Measurements from ENCODE around the gene OR2T1.
"Not testable (repeated sequence)": the region's sequence is repeated elsewhere in the genome, so short reads cannot be mapped to it uniquely, and the experiment has no call there.

The OR2T1 gene

DNA sequence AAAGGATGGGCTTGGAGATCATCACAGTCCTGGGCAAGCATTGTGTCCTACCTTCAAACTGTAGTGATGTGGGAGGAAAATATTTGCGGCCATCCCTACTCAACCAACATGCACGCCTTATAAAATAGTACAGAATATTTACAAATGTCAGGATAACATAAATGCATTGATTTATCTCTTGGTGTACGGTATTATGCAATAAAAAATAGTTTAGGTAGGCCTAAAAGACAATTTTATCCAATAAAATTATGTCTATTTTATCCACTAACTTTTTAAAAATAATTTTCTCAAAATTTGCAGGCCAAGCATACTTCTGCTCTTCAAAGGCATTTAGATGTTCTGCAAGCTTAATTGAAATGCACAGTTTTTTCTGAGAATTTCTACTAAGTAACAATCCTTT lies at the start of gene OR2T1:
TSS of gene OR2T1 (plus strand) at position 301 of the 400 bp plus-strand sequence. CDS start 3,100 bp downstream, outside the sequence.
- DNase-seq (ENCODE audit: low read depth in 4 of 4, low spot score in 1 of 4), result no peak

DNA sequence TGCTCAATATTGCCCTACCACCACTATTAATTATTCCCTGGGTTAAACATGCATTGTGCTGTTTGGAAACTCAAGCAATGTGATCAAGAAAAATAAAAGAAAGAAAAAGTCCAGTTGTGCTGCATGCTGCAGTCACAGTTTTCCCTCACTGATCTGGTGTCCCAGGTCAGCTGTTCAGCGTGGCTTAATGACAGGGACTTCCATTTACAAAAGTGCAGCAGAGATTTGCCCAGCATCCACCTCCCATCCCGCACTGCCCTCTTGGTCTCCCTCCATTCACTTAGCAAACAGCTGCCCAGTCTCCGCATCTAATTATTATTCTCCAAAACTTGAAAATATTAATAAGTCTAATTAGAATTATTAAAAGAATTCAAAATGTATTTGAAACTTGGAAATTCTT lies 43.4 kb upstream of the OR2T1 start:
- no peak for DNase-seq (ENCODE audit: low read depth in 4 of 4, low spot score in 1 of 4)

DNA sequence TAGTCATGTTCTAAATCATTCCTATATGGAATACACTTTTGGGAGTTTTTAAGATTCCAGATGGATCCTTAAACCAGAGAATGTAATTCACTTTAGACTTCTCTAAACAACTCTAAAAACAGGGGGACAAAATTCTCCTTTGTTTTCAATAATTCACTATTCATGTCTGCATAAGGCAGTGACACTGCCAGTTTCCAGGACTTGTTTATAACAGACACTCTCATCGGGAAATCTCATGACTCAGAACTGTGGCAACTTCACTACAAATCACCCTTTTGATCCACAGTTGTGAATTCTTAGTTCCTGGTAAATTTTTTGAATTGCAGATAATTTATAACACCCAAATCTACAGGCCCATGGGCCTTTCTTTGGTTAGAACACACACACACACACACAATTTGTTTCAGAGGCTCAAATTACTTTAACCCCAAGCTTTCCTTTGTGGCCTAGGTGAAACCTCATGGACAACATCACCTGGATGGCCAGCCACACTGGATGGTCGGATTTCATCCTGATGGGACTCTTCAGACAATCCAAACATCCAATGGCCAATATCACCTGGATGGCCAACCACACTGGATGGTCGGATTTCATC lies 41.6 kb upstream of the OR2T1 start, which contains the start of gene OR2T4:
TSS of gene OR2T4 (plus strand) at position 545 of the 595 bp plus-strand sequence. CDS start at position 545, 0 bp downstream.
- DNase-seq (ENCODE audit: low read depth in 4 of 4, low spot score in 1 of 4), result no peak

DNA sequence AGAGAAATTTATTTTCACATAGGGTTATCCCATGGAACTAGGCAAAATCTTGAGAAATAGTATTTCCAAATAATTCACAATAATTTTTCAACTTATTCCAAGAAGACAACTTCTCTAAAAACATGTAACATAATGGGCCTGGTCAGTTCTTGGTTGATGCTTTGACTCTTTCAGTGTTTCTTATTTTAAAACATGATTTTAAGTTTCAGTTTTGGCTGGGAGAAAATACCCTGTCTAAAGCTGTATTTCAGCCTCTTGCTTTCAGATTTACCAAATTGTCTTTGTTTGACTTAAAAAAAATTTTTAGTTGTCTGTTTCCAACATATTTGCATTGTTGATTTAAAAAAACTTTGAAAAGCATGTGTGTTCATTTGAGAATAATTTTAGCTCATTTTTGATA lies 36.2 kb upstream of the OR2T1 start:
- no peak for DNase-seq (ENCODE audit: low read depth in 4 of 4, low spot score in 1 of 4)

GRCh38 chr1:248372394-248372793 lies 30.5 kb upstream of the OR2T1 start:
- DNase-seq (ENCODE audit: low read depth in 4 of 4, low spot score in 1 of 4), result no peak

- DNase-seq (ENCODE audit: low read depth in 4 of 4, low spot score in 1 of 4), result no peak
These were observed 29.1 kb upstream of the OR2T1 start for GRCh38 chr1:248373761-248374160.

- DNase-seq (ENCODE audit: low read depth in 4 of 4, low spot score in 1 of 4), result no peak
These were observed 27.4 kb upstream of the OR2T1 start, which contains the start of gene OR2T6 for GRCh38 chr1:248375446-248375845. Gene OR2T6, plus strand, starts transcription at chr1:248375746. Its CDS starts 11,863 bp downstream, at chr1:248387609.

GRCh38 chr1:248376916-248377315 lies 25.9 kb upstream of the OR2T1 start:
- no peak for DNase-seq (ENCODE audit: low read depth in 4 of 4, low spot score in 1 of 4)

DNA sequence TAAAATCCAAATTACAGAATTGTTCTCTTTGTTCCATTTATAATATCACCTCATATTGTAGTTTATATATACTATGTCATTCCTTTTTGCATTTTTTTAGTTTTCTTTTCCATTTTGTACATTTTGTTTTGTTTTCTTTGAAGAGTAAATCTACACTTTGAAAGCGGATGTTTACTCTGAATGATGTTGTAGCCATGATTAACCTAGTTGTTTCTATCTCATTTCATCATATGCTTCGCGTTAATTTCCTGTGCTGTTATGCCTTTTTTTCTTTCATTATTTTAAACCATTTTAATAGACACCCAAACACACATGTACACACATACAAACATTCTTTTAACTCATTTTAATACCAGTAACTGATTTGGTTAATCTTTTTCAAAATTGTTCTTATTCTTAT lies 22.0 kb upstream of the OR2T1 start:
- no peak for DNase-seq (ENCODE audit: low read depth in 4 of 4, low spot score in 1 of 4)

GRCh38 chr1:248388426-248388825 lies 14.4 kb upstream of the OR2T1 start:
- DNase-seq (ENCODE audit: low read depth in 4 of 4, low spot score in 1 of 4), result no peak

DNA sequence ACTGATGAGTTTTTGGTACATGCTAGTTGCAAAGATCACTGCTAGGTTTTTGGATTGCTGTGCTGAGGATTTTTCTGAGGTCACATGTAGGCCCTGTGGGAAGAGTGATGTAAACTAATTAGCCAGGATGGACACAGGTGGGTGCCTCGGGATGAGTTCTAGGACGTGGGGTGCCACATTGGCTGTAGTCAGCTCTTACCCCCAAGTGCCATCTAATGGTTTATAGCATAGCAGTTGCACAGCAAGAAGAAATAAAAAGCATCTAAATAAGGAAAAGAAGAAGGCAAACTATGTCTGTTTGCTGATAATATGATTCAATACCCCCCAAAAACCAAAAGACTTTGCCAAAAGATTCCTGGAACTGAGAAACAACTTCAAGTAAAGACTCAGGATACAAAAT lies 9.8 kb upstream of the OR2T1 start:
- DNase-seq (ENCODE audit: low read depth in 4 of 4, low spot score in 1 of 4), result no peak

GRCh38 chr1:248404024-248404423 lies 1.2 kb downstream of the OR2T1 start:
- DNase-seq (ENCODE audit: low read depth in 4 of 4, low spot score in 1 of 4), result no peak

- no peak for DNase-seq (ENCODE audit: low read depth in 4 of 4, low spot score in 1 of 4)
These were observed 4.2 kb downstream of the OR2T1 start for GRCh38 chr1:248406721-248407692.

- no peak for DNase-seq (ENCODE audit: low read depth in 4 of 4, low spot score in 1 of 4)
These were observed 13.4 kb downstream of the OR2T1 start for GRCh38 chr1:248416226-248416625.

DNA sequence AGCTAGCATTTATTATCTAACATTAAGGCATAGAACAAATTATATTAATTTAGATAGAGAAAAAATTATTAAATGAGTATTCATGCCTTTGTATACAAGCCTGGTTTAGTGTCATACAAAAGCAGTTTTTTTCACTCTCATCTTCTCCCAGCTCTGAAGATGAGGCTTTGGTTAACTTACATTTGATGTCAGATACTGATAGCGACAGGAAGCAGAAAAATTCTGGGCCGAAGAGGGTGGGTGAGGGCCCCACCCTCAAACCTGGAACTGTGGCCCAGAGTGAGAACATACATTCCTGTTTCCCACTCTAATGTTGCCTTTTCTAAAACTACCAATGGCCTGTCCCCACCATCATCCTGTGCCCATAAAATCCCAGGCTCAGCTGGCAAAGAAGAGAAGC lies 15.0 kb downstream of the OR2T1 start:
- DNase-seq (ENCODE audit: low read depth in 4 of 4, low spot score in 1 of 4), result no peak

- DNase-seq (ENCODE audit: low read depth in 4 of 4, low spot score in 1 of 4), result no peak
These were observed 18.5 kb downstream of the OR2T1 start for GRCh38 chr1:248421384-248421783.

DNA sequence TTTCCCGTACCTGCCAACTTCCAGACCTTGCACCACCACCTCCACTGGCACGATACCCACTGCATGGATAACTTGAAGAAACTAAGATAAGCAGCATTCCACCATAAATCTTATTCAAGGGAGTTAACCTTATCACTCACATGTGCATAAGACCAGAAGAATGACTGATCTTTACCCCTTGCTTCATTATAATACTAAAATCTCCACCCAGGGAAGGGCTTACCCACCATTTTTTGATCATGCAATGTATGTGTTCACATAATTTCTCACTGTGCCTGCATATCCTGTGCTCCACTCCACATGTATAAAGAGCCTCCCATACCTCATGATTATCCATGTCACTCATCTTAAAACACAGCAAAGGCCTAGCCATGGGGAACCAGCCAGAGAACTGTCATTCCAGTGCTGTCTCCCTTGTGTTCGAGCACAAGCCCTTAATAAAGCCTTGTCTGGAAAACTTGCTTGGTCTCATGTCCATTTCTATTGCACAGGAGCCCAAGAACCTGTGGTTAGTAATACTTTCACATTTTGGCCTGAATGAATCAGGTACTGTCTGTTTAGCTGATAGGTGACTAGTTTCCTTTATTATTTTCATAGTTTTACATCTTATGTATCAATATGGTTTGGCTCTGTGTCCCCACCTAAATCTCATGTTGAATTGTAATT lies 24.8 kb downstream of the OR2T1 start:
- DNase-seq (ENCODE audit: low read depth in 4 of 4, low spot score in 1 of 4), result not testable (repeated sequence)

GRCh38 chr1:248428192-248428533 lies 25.3 kb downstream of the OR2T1 start:
- DNase-seq (ENCODE audit: low read depth in 4 of 4, low spot score in 1 of 4), result not testable (repeated sequence)

DNA sequence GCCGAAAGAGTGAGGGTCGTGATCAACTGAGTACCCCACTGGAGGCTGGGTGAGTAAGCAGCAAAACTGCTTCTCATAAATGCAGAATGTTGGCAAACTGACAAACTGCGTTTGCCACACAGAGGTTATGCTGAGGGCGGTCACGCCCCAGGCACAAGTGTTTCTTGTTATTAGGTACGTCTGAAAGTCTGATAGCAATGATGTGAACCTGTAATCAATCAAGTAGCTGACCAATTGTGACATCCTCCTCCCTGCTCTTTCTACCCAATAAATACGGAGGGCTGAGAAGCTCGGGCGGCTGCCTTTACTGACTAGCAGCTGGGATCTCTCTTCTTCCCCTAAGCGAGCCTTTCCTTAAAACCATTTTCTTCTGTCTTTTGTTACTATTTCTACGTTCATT lies 28.8 kb downstream of the OR2T1 start:
- not testable (repeated sequence) for DNase-seq (ENCODE audit: low read depth in 4 of 4, low spot score in 1 of 4)

GRCh38 chr1:248432201-248432600 lies 29.4 kb downstream of the OR2T1 start:
- not testable (repeated sequence) for DNase-seq (ENCODE audit: low read depth in 4 of 4, low spot score in 1 of 4)

- not testable (repeated sequence) for DNase-seq (ENCODE audit: low read depth in 4 of 4, low spot score in 1 of 4)
These were observed 31.1 kb downstream of the OR2T1 start for GRCh38 chr1:248433811-248434415.
